Hematopoietic multipotent progenitor cell treated with erythropoietin and hydrocortisone succinate and interleukin-3 and kit ligand, for 8 days (in vitro differentiated cells): ENCODE results near the gene LILRB3.
A peak's percentile ranks its signal among the peaks of the same experiment; 100 is the strongest.
"Not testable (repeated sequence)": the region's sequence is repeated elsewhere in the genome, so short reads cannot be mapped to it uniquely, and the experiment has no call there.

Source experiments
- DNase-seq: peaks from one replicate; pipeline ENCODE4 v3.0.0-alpha.2; 2015

Gene LILRB3

DNA sequence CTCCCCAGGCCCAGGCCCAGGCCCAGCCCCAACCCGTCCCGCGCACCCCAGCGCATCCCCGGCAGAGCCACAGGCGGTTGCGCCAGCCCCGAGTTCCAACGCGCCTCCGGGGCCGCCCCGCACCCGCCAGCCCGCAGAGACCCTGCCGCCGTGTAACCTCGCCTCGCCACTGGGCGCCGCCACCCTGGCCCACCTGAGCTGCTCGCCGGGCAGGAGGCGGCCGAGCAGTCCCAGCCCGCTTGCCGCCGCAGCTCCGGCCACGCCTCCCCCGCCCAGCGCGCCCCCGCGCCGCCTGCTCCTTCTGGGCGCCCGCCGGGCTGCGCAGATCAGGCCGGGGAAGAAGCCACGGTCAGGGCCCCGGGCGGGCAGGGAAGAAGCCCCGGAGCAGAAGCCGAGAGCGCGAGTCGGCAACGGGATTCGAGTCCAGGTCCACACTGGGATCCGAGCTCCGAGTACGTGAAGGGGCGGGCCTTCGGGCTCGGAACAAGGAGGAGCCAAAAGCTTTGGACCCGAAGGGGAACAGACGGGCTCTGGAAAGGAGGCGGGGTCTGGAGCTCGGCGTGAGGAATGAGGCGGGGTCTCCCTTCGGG, 33.6 kb downstream of the LILRB3 start, which contains the start of gene MBOAT7:
MBOAT7 (minus strand) TSS at position 436 of the 590 bp plus-strand sequence. CDS start 1,072 bp downstream, outside the sequence.
- no peak for DNase-seq

GRCh38 chr19:54188215-54188871, 34.5 kb downstream of the LILRB3 start:
- DNase-seq, result peak; percentile 82

DNA sequence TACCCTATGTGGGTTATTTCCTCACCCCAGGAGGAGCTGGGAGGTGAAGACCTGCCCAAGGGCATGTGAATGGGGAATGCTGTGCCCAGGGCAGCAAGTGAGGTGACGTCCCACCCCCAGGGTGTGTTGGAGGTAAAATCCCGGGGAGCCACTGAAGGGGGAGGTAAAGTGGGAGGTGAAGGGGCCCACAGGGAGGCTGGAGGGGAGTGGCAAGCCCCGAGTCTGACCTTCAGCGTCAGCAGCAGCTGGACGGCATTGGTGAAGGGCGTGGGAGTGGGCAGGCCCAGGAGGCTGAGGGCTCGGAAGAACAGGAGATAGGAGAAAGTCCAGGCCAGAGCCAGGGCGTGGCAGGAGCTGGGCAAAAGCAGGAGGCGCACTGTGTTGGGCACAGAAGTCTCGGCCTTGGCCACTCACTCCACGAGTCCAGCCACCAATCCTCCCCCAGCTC, 35.8 kb downstream of the LILRB3 start:
- no peak for DNase-seq

GRCh38 chr19:54186351-54186750, 36.5 kb downstream of the LILRB3 start:
- DNase-seq, result no peak

GRCh38 chr19:54183431-54183830, 39.4 kb downstream of the LILRB3 start:
- DNase-seq, result no peak

DNA sequence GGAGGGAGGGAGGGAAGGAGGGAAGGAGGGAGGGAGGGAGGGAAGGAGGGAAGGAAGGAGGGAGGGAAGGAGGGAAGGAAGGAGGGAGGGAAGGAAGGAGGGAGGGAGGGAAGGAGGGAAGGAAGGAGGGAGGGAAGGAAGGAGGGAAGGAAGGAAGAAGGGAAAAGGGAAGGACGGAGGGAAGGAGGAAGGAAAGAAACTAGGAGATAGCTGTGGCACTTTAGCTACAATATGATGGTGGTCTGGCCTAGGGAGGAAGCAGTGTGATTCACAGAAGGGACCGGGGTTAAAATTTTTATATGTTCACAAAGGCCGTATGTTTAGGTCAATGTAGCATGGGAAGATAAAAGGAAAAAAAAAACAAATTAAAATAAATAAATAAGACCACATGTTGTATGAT, 40.9 kb downstream of the LILRB3 start:
- not testable (repeated sequence) for DNase-seq

- no peak for DNase-seq
Measured at GRCh38 chr19:54180691-54181091, 42.1 kb downstream of the LILRB3 start.

DNA sequence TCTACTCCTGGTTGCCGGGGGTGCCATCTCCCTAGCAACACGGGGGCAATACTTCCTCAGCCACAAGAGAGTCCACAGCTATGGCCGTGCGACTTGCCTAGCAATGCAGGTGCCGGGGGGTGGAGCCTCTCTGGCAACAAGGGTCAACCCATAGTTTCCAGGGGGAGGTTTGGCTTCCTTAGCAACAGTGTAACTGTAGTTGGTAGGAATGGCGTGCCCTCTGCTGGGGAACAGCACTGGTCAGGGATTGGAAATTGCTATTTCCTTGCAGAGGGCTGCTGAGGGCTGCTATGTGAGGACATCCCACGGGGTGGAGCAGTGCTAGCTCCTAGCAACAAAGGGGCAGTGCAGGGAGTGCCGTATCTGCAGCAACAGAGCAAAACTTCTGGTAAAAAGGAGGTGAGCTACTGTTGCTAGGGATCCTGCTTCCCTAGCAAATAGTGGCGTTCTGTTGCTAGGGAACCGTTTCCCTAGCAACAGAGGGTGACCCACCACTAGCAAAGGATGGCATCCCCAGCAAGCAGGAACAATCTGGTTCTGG, 42.8 kb downstream of the LILRB3 start:
- DNase-seq, result peak; percentile 43

DNA sequence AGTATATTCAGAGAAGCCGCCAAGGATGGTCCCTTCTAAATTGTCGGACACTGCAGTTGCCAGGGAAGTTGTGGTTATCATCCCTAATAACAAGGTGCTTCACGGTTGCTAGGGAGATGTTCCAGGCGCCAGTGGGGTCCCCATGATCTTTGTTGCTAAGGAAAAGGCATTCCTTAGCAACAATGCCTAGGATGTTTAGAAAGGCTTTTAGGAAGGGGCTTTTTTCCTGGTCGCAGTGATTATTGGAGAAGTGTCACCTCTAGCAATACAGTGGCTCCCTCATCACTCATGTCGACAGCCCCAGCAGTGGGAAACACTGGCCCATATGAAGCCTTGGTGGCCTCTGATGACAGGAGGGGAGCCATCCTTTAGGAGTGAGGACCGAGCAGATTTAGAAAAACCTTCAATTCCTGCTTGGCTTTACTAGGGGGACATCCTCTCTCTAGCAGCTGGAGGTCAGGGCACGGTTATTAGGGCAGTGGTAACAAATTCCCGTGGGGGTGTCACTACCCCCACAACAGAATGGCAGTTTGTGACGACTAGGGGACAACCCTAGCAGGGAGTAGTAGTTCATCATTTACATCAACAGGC, 43.5 kb downstream of the LILRB3 start:
- DNase-seq, result no peak

- peak; percentile 39 for DNase-seq
Measured at GRCh38 chr19:54178581-54179261, 44.1 kb downstream of the LILRB3 start.

GRCh38 chr19:54173951-54174834, 48.6 kb downstream of the LILRB3 start:
- DNase-seq, result no peak

DNA sequence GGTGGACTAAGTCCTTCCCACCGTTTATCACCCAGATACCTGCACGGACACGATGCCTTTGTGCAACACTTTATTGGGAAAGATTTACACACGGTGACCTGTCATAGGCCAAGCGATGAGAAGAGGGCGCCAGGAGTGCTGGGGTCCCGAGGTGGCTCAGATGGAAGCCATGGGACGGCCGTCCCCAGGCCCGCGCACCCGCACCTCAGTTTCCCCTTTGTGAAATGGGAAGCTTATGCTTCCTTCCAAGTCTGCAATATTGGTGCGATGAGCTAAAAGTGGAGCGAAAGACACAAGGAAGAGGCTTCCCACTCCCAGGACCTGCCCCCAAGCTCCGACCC, 49.5 kb downstream of the LILRB3 start:
- no peak for DNase-seq

DNA sequence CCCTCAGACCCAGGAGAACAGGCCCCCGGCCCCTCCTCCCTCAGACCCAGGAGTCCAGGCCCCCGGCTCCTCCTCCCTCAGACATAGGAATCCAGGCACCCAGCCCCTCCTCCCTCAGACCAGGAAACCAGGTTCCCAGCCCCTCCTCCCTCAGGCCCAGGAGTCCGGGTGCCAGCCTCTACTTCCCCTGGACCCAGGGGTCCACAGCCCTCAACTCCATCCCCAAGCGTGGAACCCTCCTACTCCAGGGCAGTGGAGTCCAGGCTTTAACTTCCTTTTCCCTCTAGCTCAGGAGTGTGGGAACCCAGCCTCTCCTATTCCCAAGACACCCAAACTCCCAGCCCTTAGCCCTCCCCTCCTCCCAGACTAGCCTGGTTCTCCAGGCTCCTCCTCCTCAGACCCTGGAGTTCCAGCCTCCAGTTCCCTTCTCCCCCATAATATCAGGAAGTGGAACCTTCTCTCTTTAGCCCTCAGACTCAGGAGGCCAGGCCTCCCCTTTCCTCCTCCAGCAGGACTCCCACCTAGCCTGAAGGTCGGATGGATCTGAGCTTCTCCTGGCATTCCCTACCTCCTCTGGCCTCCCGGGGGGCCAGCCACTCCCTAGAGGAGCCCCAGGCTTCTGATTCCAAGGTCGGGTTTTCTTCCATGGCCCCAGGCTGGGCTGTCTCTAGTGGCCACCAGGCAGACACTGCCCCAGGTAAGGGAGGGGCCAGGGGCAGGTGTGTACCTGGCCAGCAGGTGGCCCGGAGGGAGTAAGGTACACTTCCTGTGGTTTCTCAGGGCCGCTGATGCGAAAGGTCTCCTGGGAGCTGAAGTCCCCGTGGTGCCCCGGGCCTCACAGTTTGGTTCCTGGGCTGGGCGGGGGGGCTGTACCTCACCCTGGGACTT, 50.1 kb downstream of the LILRB3 start, which contains the start of gene TMC4:
TMC4 (minus strand) TSS at position 690 of the 888 bp plus-strand sequence; CDS start at position 647, 43 bp downstream.
- DNase-seq, result no peak

DNA sequence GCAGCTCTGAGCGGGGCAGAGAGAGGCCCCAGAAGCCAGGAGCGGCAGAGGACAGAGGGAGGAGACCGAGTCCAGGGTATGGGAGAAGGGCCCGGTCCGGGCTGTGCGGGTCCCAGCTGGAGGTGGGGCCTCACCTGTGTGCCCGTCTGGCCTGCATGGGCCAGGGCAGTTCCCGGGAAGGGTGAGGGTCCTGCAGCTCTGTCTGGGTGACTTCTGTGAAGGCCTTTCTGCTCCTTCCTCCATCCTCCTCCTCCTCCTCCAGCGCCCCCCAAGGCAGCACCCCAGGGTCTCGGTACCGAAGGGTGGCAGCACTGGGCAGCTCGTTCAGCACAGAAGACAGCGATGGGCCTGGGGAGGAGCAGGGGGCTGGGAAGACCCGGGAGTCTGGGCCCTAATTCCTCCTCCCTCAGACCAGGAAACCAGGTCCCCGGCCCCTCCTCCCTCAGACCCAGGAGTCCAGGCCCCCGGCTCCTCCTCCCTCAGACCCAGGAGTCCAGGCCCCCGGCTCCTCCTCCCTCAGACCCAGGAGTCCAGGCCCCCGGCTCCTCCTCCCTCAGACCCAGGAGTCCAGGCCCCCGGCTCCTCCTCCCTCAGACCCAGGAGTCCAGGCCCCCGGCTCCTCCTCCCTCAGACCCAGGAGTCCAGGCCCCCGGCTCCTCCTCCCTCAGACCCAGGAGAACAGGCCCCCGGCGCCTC, 50.9 kb downstream of the LILRB3 start:
- not testable (repeated sequence) for DNase-seq

DNA sequence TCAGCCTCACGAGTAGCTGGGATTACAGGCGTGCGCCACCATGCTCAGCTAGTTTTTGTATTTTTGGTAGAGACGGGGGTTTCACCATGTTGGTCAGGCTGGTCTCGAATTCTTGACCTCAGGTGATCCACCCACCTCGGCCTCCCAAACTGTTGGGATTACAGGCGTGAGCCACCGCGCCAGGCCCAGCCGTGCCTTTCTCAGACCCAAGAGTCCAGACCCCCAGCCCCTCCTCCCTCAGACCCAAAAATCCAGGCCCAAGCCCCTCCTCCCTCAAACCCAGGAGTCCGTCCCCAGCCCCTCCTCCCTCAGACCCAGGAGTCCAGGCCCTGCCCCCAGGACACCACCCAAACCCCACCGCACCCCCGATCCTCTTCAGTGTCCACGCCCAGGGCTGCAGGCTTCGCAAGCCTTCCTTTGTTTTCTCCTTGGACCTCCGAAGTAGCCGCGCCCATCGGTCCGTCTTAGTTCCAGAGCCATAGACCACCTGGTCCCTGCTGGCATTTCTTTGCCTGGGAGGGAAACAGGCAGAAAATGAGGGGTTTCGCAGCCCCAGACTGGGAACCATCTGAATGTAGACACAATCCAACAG, 53.6 kb downstream of the LILRB3 start:
- DNase-seq, result no peak

- DNase-seq, result peak; percentile 84
Measured at GRCh38 chr19:54168174-54168917, 54.5 kb downstream of the LILRB3 start.
